GM12874 (cell line): ENCODE data around the gene SLC26A8.

Source experiments
- CTCF ChIP-seq: IDR thresholded peaks from 2 replicates; pipeline ENCODE4 v1.5.1; 2011; ENCODE audit warnings: low read depth, mild to moderate bottlenecking, control low read depth, low read length, moderate library complexity; ENCODE audit not compliant: insufficient read depth

The SLC26A8 gene

GRCh38 chr6:36063318-36064060, 39.0 kb upstream of the SLC26A8 start:
- no peak for TF ChIP-seq CTCF

- no peak for TF ChIP-seq CTCF
Observed at GRCh38 chr6:36062247-36062646, 37.8 kb upstream of the SLC26A8 start.

- no peak for TF ChIP-seq CTCF
Observed at GRCh38 chr6:36061236-36061635, 36.8 kb upstream of the SLC26A8 start.

- no peak for TF ChIP-seq CTCF
Observed at GRCh38 chr6:36056178-36056577, 31.7 kb upstream of the SLC26A8 start.

DNA sequence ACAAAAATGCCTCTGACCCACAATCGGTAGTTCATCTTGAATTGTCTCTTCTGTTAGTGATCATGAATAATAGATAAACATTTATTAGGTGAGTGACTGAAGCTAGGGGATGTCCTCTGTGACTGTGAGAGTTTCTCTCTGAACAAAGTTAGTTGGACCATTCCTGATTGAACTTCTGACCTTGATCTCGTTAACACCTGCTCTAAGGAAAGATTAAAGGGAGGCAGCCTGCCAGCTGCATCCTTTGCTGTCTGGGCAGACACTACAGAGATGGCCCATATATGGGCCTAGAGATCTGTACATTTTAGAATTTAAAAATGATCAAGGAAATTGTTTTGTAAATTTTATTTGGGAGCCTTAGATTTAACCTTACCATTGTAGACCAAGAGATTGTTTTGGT, 30.5 kb upstream of the SLC26A8 start:
- no peak for TF ChIP-seq CTCF

GRCh38 chr6:36054415-36054814, 30.0 kb upstream of the SLC26A8 start:
- TF ChIP-seq CTCF: no peak

GRCh38 chr6:36053878-36054277, 29.4 kb upstream of the SLC26A8 start:
- no peak for TF ChIP-seq CTCF
